GM21786 (cell line): ENCODE results near the gene PUSL1.
A peak's percentile ranks its signal among the peaks of the same experiment; 100 is the strongest.
"Not testable (repeated sequence)": the region's sequence is repeated elsewhere in the genome, so short reads cannot be mapped to it uniquely, and the experiment has no call there.

Experiments used
- ATAC-seq: cut with Tn5 transposase; IDR thresholded peaks from one replicate; pipeline ENCODE4 v1.9.1; 2021; ENCODE audit not compliant: unreplicated experiment

The PUSL1 gene

GRCh38 chr1:1307261-1307922, 1.0 kb upstream of the PUSL1 start:
- ATAC-seq, result peak; percentile 0

GRCh38 chr1:1308756-1309250, 406 bp downstream of the PUSL1 start:
- no peak for ATAC-seq

GRCh38 chr1:1309251-1310108, 1.1 kb downstream of the PUSL1 start:
- no peak for ATAC-seq

DNA sequence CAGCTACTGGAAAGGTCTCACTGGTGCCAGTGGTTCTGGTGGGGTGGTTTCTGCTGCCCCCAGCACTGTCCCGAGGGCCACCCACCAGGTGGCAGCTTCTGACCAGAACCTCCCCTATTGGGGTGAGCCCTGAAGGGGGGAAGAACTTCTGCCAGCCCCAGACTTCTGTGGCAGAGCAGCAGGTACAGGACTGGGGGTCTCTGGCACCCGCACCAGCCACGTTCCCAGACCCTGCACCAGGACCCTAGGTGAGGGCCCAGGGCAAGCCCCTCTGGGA, 1.6 kb downstream of the PUSL1 start:
- no peak for ATAC-seq

GRCh38 chr1:1310476-1311053, 2.2 kb downstream of the PUSL1 start:
- no peak for ATAC-seq

DNA sequence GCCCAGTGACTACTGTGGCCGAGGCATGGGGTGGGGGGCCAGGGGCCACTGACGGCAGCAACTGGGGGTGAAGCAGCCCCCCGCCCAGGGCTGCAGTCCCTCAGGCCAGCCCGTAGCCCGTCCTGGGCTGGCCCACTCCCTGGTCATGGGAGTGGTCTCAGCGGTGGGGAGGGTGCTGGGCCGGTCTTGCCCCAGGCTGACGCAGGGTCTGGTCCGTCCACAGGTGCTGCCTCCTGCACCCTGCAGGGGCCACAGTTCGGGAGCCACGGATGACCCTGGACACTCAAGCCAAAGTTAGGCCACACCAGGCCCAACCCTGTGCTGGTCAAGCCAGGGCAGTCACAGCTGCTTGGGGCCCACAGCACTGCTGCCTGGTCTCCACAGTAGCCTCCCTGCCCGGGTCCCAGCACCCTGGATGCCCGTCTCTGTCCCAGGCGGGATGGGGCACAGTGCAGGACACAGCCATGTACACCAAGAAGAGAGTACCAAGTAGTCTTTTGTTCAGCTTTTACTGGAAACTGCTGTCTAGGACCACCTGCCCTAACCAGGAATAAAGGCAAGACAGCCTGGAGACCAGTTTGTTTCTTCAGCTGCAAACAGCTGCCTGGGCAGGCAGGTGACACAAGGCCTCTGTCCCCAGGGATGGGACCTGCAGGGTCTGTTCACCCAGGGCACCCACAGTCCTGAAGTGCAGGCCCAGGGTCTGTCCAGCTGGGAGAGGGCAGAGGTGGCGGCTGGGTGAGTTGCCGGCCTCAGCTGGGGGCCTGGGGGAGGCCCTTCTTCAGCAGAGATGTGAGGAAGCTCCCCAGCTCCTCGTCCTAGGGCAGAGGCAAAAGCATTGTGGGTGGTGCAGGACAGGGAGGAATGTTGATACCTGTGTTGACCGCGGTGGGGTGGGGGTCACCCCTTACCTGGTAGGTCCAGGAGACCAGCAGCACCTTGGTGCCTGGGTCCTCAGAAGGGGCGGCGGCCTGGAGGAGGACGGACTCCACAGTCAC, 3.0 kb downstream of the PUSL1 start:
- ATAC-seq, result no peak

DNA sequence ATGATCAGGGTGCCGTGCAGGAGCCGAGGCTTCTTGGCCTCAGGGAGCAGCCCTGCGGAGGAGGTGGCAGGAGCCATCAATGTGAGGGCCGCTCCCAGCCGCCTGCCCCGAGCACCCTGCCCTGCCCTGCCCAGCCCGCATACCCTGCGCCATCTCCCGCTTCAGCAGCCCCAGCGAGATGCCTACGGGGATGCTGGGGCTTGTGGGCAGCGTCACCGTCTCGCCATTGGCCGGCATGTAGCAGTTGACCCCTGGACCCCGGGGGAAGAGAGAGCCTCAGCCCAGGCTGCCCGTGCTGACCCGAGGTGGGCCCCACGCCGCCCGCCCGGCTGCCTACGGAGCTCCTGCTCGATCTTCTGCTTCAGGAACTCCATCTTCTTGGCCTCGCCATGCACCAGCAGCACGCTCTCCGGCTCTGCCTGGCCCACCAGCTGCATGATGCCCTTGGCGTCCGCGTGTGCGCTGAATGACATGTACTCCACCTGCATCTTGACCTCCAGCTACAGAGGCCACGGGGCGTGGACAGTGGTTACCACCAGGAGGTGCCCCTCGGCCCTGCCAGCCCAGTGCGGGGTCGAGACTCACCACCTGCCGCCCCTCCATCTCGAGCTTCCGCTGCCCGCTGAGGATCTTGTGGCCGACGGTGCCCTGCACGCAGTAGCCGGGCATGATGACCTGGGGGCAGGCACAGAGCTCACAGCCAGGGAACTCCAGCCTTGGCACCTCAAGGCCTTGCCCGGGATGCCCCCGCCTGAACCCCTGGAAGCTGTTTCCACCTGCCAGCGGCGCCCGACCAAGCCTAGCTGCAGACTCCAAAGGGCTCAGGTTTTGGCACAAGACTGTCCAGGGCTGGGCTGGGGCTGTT, 4.3 kb downstream of the PUSL1 start:
- ATAC-seq, result no peak

- ATAC-seq, result no peak
Measured at GRCh38 chr1:1313500-1314236, 5.3 kb downstream of the PUSL1 start.

- ATAC-seq, result no peak
Measured at GRCh38 chr1:1314237-1314586, 5.8 kb downstream of the PUSL1 start.

DNA sequence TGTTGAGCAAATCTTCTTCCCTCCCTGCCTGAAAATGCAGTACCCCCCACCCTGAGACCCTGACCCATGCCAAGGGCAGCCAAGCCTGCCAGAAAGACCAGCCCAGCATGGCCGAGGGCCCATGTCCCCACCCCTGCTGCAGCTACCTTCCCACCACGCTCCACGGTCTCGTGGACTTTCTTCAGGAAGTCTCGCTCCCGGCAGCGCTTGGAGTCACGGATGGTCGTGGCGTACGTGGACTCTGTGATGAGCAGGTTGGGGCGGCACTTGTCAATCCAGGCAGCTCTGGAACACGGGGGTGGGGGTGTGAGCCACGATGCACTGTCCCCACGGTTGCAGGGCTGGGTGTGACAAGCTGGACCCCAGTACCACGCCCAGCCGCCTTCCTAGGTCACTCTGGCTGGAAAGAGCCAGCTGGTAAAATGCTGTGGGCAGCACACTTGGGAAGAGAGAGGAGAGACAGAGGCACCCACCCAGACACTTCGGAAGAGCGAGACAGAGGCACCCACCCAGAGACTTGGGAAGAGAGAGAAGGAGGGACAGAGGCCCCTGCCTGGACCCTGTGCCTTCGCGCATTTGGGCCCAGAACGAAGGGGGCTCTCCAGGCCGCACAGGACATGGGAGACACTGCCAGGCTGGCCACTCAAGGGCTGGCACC, 6.4 kb downstream of the PUSL1 start:
- no peak for ATAC-seq

GRCh38 chr1:1315435-1315954, 7.1 kb downstream of the PUSL1 start:
- no peak for ATAC-seq

- not testable (repeated sequence) for ATAC-seq
Measured at GRCh38 chr1:1316199-1316598, 7.8 kb downstream of the PUSL1 start.

GRCh38 chr1:1317420-1317819, 9.0 kb downstream of the PUSL1 start:
- ATAC-seq, result no peak

GRCh38 chr1:1318131-1318652, 9.8 kb downstream of the PUSL1 start:
- ATAC-seq, result no peak

DNA sequence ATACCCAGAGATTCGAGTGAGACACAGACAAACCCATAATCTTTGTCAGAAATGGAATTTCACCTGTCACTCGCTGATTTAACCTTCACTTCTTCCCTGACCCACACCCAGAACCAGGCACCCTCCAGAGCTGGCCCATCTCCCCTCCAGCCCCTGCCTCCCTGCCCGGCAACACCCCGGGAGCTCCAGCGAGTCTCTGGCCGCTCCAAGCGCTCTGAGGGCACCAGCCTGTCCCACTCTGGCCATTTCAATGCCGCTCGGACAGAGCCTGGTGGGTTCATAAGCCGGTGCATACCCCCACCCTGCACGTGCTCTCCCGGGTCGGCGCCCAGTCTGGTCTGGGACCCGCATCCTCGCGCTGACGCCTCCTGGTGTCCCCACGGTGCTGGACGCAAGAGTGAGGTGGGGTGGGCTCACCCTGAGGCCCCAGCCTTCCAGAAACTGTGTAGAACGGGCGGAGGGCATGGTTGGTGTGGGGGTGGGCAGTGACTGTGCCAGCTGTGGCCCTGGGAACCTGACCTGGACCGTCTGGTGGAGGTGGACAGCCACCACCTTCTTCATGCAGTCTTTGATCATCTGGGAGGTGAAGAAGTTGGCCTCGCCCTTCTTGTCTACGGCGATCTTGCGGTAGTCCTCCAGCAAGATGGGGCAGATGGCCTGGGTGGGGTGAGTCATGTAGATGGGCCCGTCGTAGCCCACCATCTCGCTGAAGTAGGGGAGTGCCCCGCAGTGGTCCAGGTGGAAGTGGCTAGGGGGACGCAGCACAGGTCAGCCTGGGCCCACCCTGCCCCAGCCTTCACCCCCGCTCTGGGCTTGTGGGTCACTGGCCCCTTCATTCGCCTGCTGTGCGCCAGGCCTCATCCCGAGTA, 10.6 kb downstream of the PUSL1 start:
- ATAC-seq, result no peak

GRCh38 chr1:1319646-1319941, 11.2 kb downstream of the PUSL1 start:
- ATAC-seq, result no peak

GRCh38 chr1:1320666-1321448, 12.5 kb downstream of the PUSL1 start:
- no peak for ATAC-seq
